Skeletal muscle cell (primary cell): ENCODE measurements around the gene PAQR9.

Source experiments
- DNase-seq: peaks from one replicate; pipeline ENCODE4 v3.0.0-alpha.2; 2010; ENCODE audit warnings: low read depth
- H3K4me3 ChIP-seq: 2 replicates; pipeline ENCODE4 v1.5.1; 2011; ENCODE audit warnings: low read depth, mild to moderate bottlenecking, control low read depth, low read length, moderate library complexity

The PAQR9 gene

GRCh38 chr3:142958707-142959106 lies 4.8 kb downstream of the PAQR9 start:
- no peak overlapping the region for H3K4me3 ChIP-seq
- no peak for DNase-seq

GRCh38 chr3:142953443-142953842 lies 10.0 kb downstream of the PAQR9 start:
- DNase-seq: no peak
- no peak overlapping the region for H3K4me3 ChIP-seq

GRCh38 chr3:142952272-142953193 lies 10.9 kb downstream of the PAQR9 start:
- DNase-seq: no peak
- no peak overlapping the region for H3K4me3 ChIP-seq

GRCh38 chr3:142951794-142952193 lies 11.7 kb downstream of the PAQR9 start:
- H3K4me3 ChIP-seq: no peak overlapping the region
- DNase-seq: no peak

GRCh38 chr3:142950972-142951371 lies 12.5 kb downstream of the PAQR9 start:
- H3K4me3 ChIP-seq: no peak overlapping the region
- no peak for DNase-seq

- H3K4me3 ChIP-seq: no peak overlapping the region
- no peak for DNase-seq
Measured at GRCh38 chr3:142947799-142948575, 15.5 kb downstream of the PAQR9 start.

GRCh38 chr3:142947352-142947751 lies 16.1 kb downstream of the PAQR9 start:
- H3K4me3 ChIP-seq: no peak overlapping the region
- DNase-seq: no peak

- no peak for DNase-seq
- no peak overlapping the region for H3K4me3 ChIP-seq
Measured at GRCh38 chr3:142946861-142947260, 16.6 kb downstream of the PAQR9 start.

- no peak overlapping the region for H3K4me3 ChIP-seq
- DNase-seq: no peak
Measured at GRCh38 chr3:142945023-142945422, 18.5 kb downstream of the PAQR9 start.

- no peak for DNase-seq
- H3K4me3 ChIP-seq: no peak overlapping the region
Measured at GRCh38 chr3:142944342-142944741, 19.1 kb downstream of the PAQR9 start.

- no peak for DNase-seq
- no peak overlapping the region for H3K4me3 ChIP-seq
Measured at GRCh38 chr3:142943870-142944269, 19.6 kb downstream of the PAQR9 start.

GRCh38 chr3:142943349-142943748 lies 20.1 kb downstream of the PAQR9 start:
- no peak for DNase-seq
- H3K4me3 ChIP-seq: no peak overlapping the region

GRCh38 chr3:142941373-142942123 lies 21.9 kb downstream of the PAQR9 start:
- no peak overlapping the region for H3K4me3 ChIP-seq
- DNase-seq: no peak

- H3K4me3 ChIP-seq: no peak overlapping the region
- no peak for DNase-seq
Measured at GRCh38 chr3:142940472-142940871, 23.0 kb downstream of the PAQR9 start.

- DNase-seq: no peak
- H3K4me3 ChIP-seq: no peak overlapping the region
Measured at GRCh38 chr3:142940000-142940399, 23.5 kb downstream of the PAQR9 start.

- no peak for DNase-seq
- H3K4me3 ChIP-seq: no peak overlapping the region
Measured at GRCh38 chr3:142935963-142936362, 27.5 kb downstream of the PAQR9 start.

GRCh38 chr3:142934887-142935269 lies 28.6 kb downstream of the PAQR9 start:
- DNase-seq: no peak
- H3K4me3 ChIP-seq: no peak overlapping the region

- no peak overlapping the region for H3K4me3 ChIP-seq
- no peak for DNase-seq
Measured at GRCh38 chr3:142934128-142934886, 29.2 kb downstream of the PAQR9 start.

- no peak for DNase-seq
- no peak overlapping the region for H3K4me3 ChIP-seq
Measured at GRCh38 chr3:142931222-142931621, 32.3 kb downstream of the PAQR9 start.
